CD4-positive, alpha-beta T cell treated with Interleukin-4 for 4 hours (primary cell): Measurements from ENCODE around the gene PGS1.
A peak's percentile ranks its signal among the peaks of the same experiment; 100 is the strongest.
"Not testable (repeated sequence)": the region's sequence is repeated elsewhere in the genome, so short reads cannot be mapped to it uniquely, and the experiment has no call there.

Experiments
- DNase-seq: peaks from one replicate; pipeline ENCODE4 v3.0.0-alpha.2; 2020

Gene PGS1, protein sequence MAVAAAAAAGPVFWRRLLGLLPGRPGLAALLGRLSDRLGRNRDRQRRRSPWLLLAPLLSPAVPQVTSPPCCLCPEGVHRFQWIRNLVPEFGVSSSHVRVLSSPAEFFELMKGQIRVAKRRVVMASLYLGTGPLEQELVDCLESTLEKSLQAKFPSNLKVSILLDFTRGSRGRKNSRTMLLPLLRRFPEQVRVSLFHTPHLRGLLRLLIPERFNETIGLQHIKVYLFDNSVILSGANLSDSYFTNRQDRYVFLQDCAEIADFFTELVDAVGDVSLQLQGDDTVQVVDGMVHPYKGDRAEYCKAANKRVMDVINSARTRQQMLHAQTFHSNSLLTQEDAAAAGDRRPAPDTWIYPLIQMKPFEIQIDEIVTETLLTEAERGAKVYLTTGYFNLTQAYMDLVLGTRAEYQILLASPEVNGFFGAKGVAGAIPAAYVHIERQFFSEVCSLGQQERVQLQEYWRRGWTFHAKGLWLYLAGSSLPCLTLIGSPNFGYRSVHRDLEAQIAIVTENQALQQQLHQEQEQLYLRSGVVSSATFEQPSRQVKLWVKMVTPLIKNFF

DNA sequence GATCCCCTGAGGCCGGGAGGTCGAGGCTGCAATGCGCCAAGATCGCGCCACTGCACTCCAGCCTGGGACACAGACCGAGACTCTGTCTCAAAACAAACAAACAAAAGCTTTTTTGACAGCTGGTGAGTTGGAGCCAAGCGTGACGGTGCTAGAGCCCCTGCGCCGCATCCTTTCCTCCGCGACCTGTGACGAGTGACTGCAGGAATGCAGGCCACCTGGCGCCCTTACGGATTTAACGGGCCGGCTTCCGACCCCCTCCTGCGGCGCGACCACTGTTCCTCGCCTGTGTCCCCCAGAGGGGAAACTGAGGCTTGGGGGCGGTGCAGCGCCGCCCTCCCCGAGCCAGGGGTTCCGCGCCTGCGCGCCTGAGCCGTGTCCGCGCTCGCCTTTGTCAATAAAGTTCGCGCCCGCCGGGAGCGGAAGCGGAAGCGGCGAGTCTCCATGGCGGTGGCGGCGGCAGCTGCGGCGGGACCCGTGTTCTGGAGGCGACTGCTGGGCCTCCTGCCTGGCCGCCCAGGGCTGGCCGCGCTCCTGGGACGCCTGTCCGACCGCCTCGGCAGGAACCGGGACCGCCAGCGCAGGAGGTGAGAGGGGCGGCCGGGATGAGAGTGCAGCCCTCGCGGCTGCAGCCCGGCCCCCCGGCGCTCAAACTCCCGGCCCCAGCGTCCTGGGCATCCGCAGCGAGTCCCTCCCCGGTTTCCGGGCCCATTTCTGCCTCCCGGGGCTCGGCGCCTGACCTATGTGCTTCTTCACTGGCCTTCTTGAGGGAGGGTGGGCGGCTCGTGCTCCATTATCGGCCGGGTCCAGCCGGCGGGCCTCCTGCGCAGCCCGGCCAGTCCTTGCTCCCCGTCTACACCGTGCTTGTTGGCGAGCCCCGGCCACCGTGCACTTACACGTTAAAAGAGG is at the start of gene PGS1:
Gene PGS1 (plus strand): TSS at position 425 of the 906 bp plus-strand sequence. CDS start 17 bp downstream, at position 442.
- peak; percentile 73 for DNase-seq

DNA sequence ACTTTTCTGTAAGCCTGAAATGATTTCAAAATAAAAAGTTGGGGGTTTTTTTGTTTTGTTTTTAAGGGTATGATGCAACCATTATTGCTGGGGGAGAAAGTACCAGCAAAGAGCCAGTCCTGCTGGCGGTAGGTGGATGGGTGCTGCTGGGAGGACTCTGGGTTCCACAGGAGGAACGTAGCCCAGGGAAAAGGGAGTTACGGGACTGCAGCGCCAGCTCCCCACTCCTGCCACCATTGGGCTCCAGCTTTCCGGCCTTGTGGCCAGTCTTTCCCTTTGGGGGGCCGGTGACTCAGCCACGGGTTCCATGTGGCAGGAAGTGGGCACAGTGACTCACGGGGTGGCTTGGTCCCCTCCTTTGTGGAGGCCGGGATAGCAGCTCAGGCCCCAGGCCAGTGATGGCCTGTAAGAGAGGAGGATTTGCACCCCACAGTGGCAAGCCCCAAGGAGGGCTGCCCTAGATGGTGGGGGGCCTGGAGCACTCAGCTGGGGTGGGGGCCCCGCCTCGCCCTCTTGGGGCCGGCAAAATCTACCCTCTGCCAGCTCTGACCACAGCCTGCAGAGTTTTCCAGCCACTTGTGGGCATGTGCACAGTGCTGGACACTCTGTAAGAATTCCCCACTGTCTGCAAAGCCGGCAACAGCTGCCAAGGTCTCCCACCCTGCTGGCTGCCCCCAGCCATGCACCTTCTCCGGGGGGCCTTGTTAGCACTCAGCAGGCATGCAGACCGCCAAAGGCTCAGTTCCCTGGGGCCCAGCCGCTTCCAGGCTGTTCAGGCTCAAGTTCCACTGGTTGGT is 49.0 kb upstream of the PGS1 start:
- DNase-seq, result peak; percentile 33

DNA sequence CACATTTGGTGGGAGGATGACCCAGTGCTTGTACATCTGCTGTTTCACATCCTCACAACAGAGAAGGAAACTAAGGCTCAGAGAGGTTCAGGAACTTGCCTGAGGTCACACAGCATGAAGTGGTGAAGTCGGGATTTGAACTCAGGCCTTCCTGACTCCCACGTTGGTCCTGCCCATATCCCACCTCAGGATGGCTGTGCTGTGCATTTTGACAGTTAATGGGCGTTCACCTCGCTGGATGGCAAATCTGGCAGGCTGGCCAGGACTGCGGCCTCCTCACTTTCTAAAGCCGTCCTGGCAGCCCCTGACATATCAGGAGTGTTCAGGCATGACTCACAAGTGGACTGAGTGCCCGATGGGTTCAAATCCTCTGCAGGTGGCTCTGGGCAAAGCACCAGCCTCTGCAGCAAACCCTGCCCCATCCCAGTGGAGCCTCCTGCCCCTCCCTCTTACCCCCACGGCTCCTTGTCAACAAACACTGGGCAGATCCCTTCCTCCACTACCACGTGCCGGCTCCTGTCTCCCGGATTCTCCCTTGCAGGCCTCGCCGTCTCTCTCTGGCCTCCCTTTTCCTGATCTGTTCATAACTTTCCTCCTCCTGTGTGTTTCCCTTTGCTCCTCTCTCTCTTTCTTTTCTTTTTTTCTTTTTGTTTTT is 47.8 kb upstream of the PGS1 start:
- DNase-seq, result no peak

DNA sequence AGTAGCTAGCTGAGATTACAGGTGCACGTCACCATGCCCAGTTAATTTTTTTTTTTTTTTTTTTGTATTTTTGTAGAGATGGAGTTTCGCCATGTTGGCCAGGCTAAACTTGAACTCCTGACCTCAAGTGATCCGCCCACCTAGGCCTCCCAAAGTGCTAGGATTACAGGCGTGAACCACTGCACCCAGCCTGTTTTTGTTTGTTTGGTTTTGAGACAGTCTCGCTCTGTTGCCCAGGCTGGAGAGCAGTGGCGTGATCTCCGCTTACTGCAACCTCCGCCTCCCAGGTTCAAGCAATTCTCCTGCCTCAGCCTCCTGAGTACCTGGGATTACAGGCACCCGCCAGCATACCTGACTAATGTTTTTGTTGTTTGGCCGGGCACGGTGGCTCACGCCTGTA is 47.1 kb upstream of the PGS1 start:
- not testable (repeated sequence) for DNase-seq

DNA sequence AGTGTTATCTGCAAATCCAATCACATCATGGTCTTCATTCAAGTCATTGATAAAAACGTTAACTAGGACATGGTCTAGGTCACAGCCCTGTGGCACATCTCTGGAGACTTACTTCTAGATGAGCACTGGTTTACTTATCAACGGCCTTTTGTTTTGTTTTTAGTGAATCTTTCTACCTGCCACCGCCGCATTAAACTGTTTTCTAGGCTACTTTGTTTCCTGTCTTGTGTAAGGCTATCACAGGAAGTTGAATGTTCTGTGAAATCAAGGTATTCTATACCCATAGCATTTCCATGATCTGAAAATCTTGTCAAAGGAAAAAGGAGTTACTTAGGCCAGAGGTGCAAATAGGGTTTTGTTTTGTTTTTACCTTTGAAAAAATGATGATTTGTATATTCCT is 45.5 kb upstream of the PGS1 start:
- DNase-seq, result peak; percentile 39

DNA sequence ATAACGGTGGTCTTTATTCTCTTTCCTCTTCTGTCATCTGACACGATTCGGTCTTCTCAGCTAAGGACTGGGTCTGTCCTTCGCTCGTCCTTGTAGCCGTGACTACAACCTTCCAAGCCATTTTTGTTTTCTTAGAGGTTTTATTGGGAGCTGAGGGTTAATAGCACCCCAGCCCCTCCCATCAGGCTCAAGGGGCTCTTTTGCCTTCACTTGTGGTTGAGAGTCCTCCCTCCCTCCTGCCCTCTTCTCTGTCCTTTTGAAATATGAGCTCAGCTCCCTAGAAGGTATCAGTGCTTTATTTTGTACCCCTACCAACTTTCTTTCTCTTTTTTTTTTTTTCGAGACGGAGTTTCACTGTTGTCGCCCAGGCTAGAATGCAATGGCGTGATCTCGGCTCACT is 43.2 kb upstream of the PGS1 start:
- DNase-seq, result no peak

DNA sequence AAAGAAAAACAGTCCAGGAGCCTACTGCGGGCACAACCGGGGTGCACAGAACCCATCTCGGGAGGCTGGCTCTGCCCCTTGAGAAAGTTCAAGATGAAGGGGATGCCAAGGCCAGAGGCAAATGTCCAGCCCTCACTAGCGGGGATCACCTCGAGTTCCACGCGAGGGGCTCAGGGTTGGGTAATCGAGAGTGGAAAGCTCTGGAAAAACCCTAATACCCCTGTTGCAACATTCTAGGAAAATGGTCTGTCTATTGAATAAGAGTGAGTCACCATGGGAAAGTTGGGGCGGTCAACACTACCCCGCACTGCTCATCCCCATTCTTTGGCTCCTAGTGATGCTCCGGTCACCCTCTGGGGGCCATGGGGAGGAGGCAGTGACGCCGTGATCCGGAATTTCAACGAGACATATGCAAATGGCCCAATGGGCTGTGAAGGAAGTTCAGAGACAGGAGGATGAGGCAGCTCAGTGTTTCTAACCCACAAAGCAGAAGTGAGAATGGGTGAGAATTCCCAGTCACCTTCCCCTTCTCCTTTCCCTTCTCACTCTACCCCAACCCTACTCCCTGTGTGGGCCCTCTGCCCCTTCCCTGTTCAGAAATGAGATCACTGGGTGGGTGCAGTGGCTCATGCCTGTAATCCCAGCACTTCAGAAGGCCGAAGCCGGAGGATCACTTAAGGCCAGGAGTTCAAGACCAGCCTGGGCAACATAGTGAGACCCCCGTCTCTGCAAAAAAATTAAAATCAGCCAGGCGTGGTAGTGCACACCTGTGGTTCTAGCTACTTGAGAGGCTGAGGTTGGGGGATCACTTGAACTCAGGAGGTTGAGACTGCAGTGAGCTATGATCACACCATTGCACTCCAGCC is 41.0 kb upstream of the PGS1 start:
- DNase-seq, result no peak

DNA sequence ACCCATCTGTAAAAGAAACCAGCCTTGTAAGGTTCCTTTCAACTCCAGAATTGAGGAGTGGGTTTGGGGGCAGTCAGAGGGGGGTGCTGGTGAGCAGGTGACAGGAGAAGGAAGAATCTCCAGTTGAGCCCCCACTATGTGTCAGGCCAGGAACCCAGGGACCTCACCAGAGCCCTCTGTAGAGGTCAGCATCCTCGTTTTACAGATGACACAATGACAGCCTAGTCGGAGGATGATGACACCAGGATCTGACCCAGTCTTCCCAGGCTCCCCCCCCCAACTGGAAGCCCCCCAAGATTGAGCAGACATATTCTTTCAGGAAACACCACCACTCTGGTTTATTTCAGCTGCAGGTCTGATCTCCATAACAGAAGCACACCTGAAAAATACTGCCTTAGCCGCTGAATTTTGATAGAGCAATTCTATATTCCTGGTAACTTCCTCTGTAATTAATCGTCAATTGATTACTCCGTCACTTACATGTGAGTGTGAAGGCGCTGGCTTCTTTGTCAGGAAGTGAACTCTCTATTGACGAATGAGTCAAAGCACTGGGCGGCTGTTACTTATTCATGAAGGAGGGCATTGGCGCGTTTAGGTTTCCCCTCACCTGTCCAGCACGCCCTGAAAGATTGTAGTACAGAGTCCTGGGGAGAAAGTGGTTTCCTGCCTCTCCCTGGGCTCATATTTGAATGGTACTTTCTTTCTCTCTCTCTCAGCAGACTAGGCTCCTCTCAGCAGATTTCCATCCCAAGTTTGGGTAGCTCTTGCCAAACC is 39.8 kb upstream of the PGS1 start:
- DNase-seq, result peak; percentile 72

DNA sequence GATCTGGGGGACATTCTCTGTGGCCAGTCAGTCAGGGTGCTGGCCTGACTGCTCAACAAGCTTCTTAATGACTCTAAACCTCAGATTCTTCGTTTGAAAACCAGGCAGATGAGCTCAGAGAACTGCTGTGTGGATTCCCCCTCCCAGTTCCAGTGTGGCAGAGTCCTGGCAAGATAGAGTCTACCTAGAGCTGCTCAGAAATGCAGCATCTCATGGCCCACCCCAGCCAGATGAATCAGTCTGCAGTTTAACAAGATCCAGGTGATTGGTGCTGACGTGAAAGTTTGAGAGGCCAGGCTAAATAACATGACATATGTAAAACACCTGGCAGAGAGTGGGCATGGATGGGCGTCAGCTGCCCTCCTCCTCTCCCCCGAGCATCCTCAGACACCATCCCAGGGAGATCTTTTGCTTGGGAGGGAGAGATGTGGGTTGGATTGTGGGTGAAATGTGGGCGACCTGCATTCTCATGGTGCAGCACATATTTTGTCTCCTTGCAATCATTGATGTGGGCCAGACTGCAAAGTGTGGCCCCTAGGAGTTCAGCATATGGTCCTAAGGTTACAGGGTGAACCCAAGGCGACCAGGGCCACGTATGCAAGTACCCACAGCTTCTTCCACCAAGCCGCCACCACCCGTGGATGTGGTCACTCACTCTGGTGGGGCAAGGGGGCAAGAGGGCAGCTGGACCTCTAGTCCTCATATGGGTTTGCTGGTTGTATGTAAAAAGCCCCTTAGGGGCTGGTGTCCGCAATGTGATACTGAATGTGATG is 38.1 kb upstream of the PGS1 start:
- no peak for DNase-seq

DNA sequence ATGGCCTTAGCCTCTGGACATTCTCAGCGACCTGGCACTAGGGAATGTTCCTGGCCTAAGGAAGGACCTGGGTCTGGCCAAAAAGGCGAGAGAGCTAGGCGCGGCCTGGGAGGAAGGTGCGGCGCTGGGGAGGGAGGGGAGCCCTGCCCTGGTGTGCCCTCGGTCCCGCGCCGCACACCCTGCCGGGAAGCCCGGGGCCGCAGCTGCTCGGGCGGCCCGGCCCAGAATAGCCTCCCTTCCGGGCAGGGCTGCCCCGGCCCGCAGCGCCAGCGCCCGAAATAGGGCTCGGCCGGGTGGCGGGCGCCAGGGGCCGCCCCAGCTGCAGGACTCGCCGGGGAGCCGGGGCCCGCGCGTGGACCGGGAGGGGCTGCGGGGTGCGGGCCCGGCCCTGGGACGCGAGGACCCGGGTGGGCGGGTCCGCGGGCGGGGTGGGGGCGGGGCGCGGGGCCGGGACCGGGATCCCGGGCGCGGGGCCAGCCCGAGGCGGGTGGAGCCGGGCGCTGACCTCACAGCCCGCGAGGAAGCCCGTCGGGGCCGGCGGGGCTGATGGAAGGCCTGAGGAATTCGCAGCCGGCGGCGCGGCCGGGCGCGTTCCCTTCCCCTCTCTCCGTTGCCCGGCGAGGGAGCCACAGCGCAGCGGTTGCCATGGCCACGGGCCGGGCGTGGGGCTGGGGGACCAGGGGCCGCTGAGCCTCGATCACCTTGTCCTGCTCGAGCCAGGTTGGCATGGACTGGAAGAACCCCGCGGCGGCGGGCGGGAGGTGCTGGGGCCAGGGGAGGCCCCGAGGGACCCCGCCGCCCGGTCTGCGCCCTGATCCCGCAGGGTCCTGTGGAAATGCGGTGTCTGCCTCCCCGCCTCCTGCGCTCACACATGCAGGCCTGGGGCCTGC is 36.6 kb upstream of the PGS1 start:
- no peak for DNase-seq

DNA sequence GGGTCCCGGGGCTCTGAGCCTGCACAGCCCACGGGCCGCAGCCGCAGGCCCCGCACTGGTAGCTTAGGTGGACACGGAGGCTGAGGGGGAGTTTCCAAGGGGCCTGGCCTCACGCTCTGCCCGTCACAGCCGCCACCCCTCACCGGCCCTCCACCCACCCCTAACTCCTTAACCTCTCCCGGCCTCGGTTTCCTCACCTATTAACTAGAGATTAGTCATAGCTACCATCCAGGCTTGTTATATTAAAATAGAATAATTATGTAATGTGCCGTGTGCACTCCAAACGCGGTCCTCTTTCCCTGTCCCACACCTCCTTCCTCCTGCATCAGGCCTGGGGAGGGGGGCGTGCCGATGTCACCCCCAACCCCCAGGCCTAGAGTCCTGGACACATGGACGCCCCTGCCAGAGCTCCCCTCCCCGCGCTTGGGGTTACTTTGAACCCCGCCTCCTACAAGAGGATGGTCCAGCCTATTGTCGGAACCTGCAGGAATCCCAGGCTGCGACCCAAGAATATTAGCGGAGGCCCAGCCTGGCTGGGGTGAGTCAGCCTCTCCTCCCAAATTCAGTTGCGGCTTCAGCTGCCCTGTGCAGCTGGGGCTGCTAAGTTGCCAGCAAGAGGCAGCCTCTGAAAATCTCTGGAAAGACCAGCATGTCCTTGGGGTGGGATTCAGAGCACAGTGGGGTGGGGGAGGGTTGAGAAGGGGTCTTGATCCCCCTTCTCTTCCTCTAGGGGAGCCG is 35.8 kb upstream of the PGS1 start:
- no peak for DNase-seq

DNA sequence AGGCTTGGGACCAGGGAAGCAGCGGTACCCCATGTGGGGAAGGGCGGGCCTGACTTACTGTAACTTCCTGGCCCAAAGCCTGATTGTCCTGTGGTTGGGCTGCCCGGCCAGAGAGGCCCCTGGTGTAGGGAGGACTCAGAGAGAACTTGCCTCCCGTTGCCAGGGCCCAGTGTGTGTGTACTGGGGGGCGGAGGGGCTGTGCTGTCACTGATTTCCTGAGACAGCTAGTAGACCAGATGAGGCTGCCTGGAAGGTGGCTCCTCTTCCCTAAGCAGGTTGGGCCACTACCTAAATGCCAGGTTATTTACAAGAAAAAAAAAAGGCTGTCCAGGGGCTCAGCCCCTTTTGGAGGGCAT is 35.3 kb upstream of the PGS1 start:
- DNase-seq, result no peak

DNA sequence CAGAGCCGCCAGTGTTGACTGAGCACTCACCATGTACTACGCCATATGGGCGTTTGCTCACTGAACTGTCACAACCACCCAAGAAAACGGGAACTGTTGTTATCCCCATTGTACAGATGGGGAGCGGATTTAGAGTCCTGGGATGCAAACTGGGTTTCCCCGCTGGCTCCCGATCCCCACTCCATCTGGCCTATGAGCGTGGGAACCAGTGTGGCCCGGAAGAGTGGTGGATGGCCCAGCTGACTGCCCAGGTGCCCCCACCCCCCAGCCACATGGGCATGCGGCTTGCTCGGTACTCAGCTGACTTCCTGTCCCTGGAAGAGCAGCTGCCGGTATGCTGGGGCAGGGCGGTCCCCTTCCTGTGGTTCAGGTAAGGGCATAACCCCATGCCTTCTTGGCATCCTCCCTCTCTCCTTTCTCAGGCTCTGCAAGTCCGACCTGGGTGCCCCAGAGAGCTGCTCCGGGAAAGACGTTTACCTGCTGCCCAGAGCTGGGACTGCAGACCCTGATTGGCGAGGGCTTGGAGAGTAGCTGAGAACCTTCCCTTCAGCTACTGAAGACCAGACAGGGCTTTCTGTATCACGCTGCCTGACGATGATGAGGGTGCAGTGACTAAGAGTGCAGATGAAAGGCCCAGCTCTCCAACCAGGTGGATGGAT is 34.8 kb upstream of the PGS1 start:
- DNase-seq, result peak; percentile 78

DNA sequence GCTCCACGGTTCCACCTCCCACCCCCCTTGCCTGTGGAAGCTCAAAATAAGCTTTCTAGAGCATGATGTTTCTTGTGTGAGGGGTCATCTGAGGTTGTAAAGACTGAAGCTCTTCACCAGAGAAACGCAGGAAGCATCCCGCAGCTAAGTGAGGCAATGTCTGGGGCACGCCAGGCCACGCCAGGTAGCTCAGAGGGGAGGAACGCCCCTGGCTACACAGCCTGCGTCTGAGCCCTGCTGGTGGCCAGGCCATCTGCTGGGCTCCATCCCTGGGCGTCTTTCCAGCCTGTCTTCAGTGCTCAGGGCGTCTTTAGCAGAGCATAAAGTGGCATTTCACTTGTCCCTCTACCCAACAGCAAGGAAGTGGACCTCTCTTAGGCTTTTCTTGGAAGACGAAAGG is 33.8 kb upstream of the PGS1 start:
- DNase-seq, result no peak

DNA sequence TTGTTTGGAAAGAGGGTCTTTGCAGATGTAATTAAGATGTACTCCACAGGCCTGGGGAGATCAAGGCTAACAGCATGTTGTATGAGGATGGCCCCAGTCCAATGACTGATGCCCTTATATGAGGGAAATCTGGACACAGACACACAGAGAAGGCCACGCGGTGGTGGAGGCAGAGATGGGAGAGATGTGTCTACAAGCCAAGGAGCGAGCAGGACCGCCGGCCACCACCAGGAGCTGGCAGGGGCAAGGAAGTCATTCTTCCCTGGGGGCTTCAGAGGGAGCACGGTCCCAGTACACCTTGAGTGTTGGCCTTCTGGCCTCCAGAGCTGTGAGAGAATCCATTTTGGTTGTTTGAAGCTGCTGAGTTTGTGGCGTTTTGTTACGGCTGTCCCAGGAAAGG is 33.3 kb upstream of the PGS1 start:
- no peak for DNase-seq

DNA sequence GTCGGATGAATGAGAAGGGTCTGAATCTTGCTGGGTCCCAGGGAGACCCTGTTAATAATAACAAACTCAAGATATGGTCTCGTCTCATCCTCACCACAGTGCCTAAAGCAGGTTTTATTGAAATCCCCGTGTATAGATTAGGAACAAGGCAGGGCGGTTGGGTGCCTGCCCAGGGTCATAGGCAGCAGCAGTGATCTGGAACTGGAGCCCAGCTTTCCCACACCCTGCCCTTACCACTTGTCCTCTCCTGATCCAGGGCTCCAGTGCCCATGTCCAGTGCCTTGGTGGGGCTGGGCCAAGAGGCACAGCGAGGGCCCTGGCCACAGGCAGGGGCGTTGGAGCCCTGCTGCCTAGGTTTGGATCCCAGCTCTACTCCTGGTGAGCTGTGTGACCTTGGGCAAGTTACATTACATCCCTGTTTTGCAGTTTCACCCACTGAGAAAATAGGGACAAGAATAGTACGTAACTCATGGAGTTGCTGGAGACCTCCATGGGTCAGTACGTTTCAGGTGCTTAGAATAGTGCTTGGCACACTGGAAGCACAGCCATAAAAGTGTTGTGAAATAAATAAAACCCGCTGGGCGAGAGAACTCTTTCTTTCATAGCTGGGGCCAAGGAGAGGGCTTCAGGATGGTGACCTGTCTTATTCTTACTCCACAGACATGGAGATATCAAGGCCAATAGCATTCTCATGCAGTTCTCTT is 32.5 kb upstream of the PGS1 start:
- no peak for DNase-seq
